Activated B cell treated with CpG ODN at 0.5 μM for 24 hours (primary cell): ENCODE measurements around the gene GAB3. TPM values are rescaled to one million over a fixed set of nuclear protein-coding genes. Genes with fewer than 3 reads are reported as not detected.

Experiments used
- ATAC-seq: fragments of 200-7000 bp; cut with Tn5 transposase; one replicate; pipeline ENCODE4 v1.10.0; 2021; ENCODE audit warnings: low read depth, mild to moderate bottlenecking, moderate library complexity
- CTCF ChIA-PET: fragments of 350-600 bp; sonication (Branson Sonifier 250); formaldehyde crosslinking; loops from one replicate; lab custom pipeline; 2021; ENCODE audit warnings: antibody characterized with exemption; lab: Charles Lee
- POLR2A ChIA-PET: fragments of 350-600 bp; sonication (Branson Sonifier 250); formaldehyde crosslinking; loops from one replicate; lab custom pipeline; 2021; ENCODE audit warnings: antibody characterized with exemption; lab: Charles Lee
- DNase-seq: peaks from one replicate; pipeline ENCODE4 v3.0.0; 2022
- H3K27ac Mint-ChIP-seq: one replicate; pipeline ENCODE4 v1.8.0; 2020; ENCODE audit warnings: mixed read lengths
- H3K27me3 Mint-ChIP-seq: one replicate; pipeline ENCODE4 v1.8.0; 2021; ENCODE audit warnings: mixed read lengths
- H3K36me3 Mint-ChIP-seq: one replicate; pipeline ENCODE4 v1.8.0; 2021; ENCODE audit warnings: low read depth, mixed read lengths
- H3K4me1 Mint-ChIP-seq: one replicate; pipeline ENCODE4 v1.8.0; 2021; ENCODE audit warnings: mixed read lengths
- H3K4me3 Mint-ChIP-seq: one replicate; pipeline ENCODE4 v1.8.0; 2020; ENCODE audit warnings: mild to moderate bottlenecking, mixed read lengths
- H3K9me3 Mint-ChIP-seq: one replicate; pipeline ENCODE4 v1.8.0; 2020; ENCODE audit warnings: mixed read lengths
- CTCF ChIP-seq: fragments of 200-600 bp; IDR thresholded peaks from one replicate; pipeline ENCODE4 v1.8.0; 2022; ENCODE audit warnings: antibody characterized with exemption, mild to moderate bottlenecking
- intact Hi-C: fragments of 100-400 bp; cut with micrococcal nuclease; formaldehyde crosslinking; loops from one replicate; pipeline ENCODE4 v1.15.1; 2024
- total RNA-seq: library from RNA; stranded (reverse); gene quantifications from 2 replicates; pipeline ENCODE4 v1.2.3, GENCODE V29; 2022

The GAB3 gene
- total RNA-seq, 1 donor from 2014 or later, result 7.1 TPM

GRCh38 chrX:154715825-154716224 lies 35.1 kb downstream of the GAB3 start:
- Mint-ChIP-seq H3K9me3 (no peaks in the 10 kb centered on the region), H3K4me1 (peaks cover 47% of the 10 kb centered on the region), H3K4me3 (no peak overlapping the region), H3K27ac (no peak overlapping the region), H3K36me3 (peaks cover 23% of the 10 kb centered on the region), H3K27me3 (no peaks in the 10 kb centered on the region)
- DNase-seq (no peak), ATAC-seq (no peak)
- no peak for TF ChIP-seq CTCF
- ChIA-PET POLR2A (no interaction called here), CTCF (interaction anchor here (4.7 kb wide), 1 partner anchor 32 kb away, joined by 32 read pairs; no protein-coding TSS in a partner anchor)
- intact Hi-C loops, result loop anchor here (1.0 kb wide), 2 partner anchors 32 to 125 kb away; no protein-coding TSS in a partner anchor

- CTCF ChIA-PET, result no interaction called here
- peak; percentile 67 for ATAC-seq
- intact Hi-C loops, result loop anchor here (1.0 kb wide), 2 partner anchors 33 to 126 kb away; no protein-coding TSS in a partner anchor
- POLR2A ChIA-PET, result no interaction called here
- TF ChIP-seq CTCF, result no peak
- peaks cover 52% of the 10 kb centered on the region for H3K4me1 Mint-ChIP-seq
- no peaks in the 10 kb centered on the region for H3K9me3 Mint-ChIP-seq
- H3K27ac Mint-ChIP-seq, result no peak overlapping the region
- peaks cover 25% of the 10 kb centered on the region for H3K36me3 Mint-ChIP-seq
- no peaks in the 10 kb centered on the region for H3K27me3 Mint-ChIP-seq
- no peak for DNase-seq
- H3K4me3 Mint-ChIP-seq, result no peak overlapping the region
Observed at GRCh38 chrX:154714925-154715324, 36.0 kb downstream of the GAB3 start.

- ChIA-PET POLR2A (no interaction called here), CTCF (interaction anchor here (1.1 kb wide), 1 partner anchor 36 kb away, joined by 5 read pairs; no protein-coding TSS in a partner anchor)
- Mint-ChIP-seq H3K36me3 (peaks cover 34% of the 10 kb centered on the region), H3K27ac (peak overlapping the region; percentile 41), H3K4me1 (peaks cover 40% of the 10 kb centered on the region), H3K27me3 (no peaks in the 10 kb centered on the region), H3K9me3 (no peaks in the 10 kb centered on the region), H3K4me3 (no peak overlapping the region)
- DNase-seq (no peak), ATAC-seq (peak; percentile 14)
- intact Hi-C loops, result no loop called here
- TF ChIP-seq CTCF, result no peak
Observed at GRCh38 chrX:154712781-154713740, 37.8 kb downstream of the GAB3 start.

- no peaks in the 10 kb centered on the region for H3K27me3 Mint-ChIP-seq
- no peak for TF ChIP-seq CTCF
- POLR2A ChIA-PET, result interaction anchor here (1.6 kb wide), 1 partner anchor 19 kb away, joined by 3 read pairs; no protein-coding TSS in a partner anchor
- peak overlapping the region; percentile 35 for H3K27ac Mint-ChIP-seq
- H3K9me3 Mint-ChIP-seq, result no peaks in the 10 kb centered on the region
- H3K4me3 Mint-ChIP-seq, result no peak overlapping the region
- CTCF ChIA-PET, result no interaction called here
- intact Hi-C loops, result no loop called here
- no peak for DNase-seq
- H3K36me3 Mint-ChIP-seq, result peaks cover 42% of the 10 kb centered on the region
- H3K4me1 Mint-ChIP-seq, result peaks cover 28% of the 10 kb centered on the region
- ATAC-seq, result no peak
Observed at GRCh38 chrX:154711264-154711663, 39.6 kb downstream of the GAB3 start.

GRCh38 chrX:154710309-154710708 lies 40.6 kb downstream of the GAB3 start:
- ChIA-PET POLR2A (no interaction called here), CTCF (no interaction called here)
- Mint-ChIP-seq H3K27me3 (no peaks in the 10 kb centered on the region), H3K27ac (no peak overlapping the region), H3K4me1 (peaks cover 28% of the 10 kb centered on the region), H3K9me3 (no peaks in the 10 kb centered on the region), H3K4me3 (no peak overlapping the region), H3K36me3 (peaks cover 48% of the 10 kb centered on the region)
- no peak for TF ChIP-seq CTCF
- DNase-seq (no peak), ATAC-seq (no peak)
- intact Hi-C loops, result no loop called here
